GM10248 (cell line): Measurements from ENCODE around the gene CSTA.
A peak's percentile ranks its signal among the peaks of the same experiment; 100 is the strongest.

Experiments
- CTCF ChIA-PET: fragments of 300-600 bp; sonication (Branson Sonifier 250); formaldehyde crosslinking; extraction: SDS; loops from one replicate; lab custom pipeline; 2021; ENCODE audit warnings: antibody characterized with exemption; lab: Yijun Ruan, JAX
- POLR2A ChIA-PET: fragments of 350-650 bp; sonication (Branson Sonifier 250); formaldehyde crosslinking; extraction: SDS; loops from one replicate; lab custom pipeline; 2020; ENCODE audit warnings: antibody characterized with exemption; lab: Yijun Ruan, JAX
- DNase-seq: peaks from one replicate; pipeline ENCODE4 v3.0.0; 2012; ENCODE audit errors: extremely low spot score
- TF ChIP-seq, protein P1 (sequence below): IDR thresholded peaks from 2 replicates; pipeline ENCODE4 v1.5.1; 2012; ENCODE audit warnings: mild to moderate bottlenecking, low read depth; ENCODE audit errors: extremely low read depth, missing control alignments, control extremely low read depth

CSTA gene

DNA sequence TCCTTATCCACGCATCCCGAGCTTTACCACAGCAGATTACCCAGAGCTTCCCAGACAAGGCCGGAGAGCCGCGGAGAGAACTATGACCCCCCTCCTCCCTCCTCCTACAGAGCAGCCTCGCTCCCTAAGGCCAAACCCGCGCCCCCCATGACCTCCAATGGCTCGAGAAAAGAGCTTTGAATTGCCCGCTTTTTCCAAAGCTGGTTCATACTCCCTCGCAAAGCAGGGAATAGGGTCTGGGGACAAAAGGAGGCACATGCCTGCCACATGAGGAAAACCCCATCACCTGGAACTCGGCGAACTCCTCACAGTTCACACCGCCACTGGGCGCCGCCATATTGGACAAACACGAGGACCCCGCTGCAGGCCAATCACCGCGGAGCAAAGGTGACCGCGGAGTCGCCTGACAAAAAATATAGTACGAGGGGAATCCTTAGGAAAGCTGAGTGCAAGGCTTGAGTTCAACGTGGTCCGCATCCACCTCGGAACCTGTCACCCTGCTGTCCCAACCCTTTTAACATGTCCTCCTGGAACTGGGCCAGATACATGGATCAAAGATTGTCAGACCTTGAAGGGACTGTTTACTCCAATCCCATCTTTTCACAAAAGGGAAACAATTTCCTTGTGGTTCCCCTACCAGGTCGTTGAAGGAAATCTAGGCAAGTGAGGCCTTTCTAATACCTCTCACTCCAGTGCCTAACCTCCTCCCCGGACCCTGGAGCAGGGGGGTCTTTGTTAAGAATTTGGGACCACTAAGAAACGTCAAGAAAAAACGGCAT, 58.0 kb downstream of the CSTA start, which contains the start of gene MIX23:
Gene MIX23, minus strand, starts transcription at position 344 of the 779 bp plus-strand sequence. Its CDS starts 7 bp downstream, at position 337.
- peak; percentile 82 for DNase-seq
- POLR2A ChIA-PET, result interaction anchor here (0.6 to 1.4 kb wide), 2 partner anchors 21 to 25 kb away, joined by 3 read pairs; no protein-coding TSS in a partner anchor
- TF ChIP-seq, protein P1, sequence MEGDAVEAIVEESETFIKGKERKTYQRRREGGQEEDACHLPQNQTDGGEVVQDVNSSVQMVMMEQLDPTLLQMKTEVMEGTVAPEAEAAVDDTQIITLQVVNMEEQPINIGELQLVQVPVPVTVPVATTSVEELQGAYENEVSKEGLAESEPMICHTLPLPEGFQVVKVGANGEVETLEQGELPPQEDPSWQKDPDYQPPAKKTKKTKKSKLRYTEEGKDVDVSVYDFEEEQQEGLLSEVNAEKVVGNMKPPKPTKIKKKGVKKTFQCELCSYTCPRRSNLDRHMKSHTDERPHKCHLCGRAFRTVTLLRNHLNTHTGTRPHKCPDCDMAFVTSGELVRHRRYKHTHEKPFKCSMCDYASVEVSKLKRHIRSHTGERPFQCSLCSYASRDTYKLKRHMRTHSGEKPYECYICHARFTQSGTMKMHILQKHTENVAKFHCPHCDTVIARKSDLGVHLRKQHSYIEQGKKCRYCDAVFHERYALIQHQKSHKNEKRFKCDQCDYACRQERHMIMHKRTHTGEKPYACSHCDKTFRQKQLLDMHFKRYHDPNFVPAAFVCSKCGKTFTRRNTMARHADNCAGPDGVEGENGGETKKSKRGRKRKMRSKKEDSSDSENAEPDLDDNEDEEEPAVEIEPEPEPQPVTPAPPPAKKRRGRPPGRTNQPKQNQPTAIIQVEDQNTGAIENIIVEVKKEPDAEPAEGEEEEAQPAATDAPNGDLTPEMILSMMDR, result no peak
- CTCF ChIA-PET, result interaction anchor here (0.8 to 2.1 kb wide), 5 partner anchors 10 to 837 kb away, joined by 3 to 23 read pairs (median 4); partner anchors contain the start of gene POLQ

DNA sequence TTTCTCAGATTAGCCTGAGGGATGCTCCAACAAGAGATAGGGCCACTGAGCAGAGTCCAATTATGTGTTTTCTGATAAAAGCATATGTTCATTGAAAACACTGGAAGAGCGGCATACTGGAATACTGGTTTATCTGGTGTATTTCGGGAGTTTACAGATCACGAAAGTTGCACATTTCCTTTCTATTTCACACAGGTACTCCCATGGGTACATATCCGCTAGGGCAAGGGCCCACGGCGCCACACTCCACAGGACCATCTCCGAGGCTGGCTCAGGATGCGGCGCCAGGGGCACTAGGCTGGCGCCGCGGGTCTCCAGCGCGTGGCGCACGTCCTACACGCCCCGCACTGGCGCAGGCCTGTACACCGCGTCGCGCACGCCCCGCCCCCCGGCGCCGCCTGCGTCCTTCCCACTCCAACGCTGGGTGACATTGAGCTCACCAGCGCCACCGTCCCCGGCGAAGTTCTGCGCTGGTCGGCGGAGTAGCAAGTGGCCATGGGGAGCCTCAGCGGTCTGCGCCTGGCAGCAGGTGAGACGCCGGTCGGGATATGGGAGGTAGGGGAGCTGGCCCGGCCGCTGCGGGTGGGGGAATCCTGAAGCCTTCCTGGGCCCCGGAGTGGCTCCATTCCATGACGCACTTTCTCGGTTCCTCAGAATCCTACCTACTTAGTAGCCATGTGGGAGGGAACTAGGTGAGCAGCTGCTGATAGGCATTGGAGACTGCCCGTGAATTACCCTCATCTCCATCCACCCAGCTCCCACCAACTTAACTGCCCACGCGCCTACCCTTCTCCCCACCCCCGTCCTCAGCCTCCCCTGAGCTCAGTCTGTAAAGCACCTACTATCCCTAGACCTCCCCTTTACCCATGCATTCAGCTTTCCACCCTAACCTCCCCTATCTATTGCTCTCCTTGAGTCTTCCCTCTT, 59.0 kb downstream of the CSTA start, which contains the start of gene FAM162A:
Gene FAM162A, plus strand, starts transcription at position 412 of the 927 bp plus-strand sequence. Its CDS starts 84 bp downstream, at position 496.
- ChIA-PET CTCF (interaction anchor here (0.6 to 2.5 kb wide), 43 partner anchors 8 to 839 kb away, joined by 3 to 25 read pairs (median 4); partner anchors contain the start of genes POLQ and WDR5B), POLR2A (interaction anchor here (0.6 to 1.4 kb wide), 7 partner anchors 8 to 281 kb away, joined by 3 to 7 read pairs (median 3); partner anchors contain the start of genes DTX3L, PARP9 and WDR5B)
- peak; percentile 93 for DNase-seq
- TF ChIP-seq, protein P1, result peak; percentile 84

DNA sequence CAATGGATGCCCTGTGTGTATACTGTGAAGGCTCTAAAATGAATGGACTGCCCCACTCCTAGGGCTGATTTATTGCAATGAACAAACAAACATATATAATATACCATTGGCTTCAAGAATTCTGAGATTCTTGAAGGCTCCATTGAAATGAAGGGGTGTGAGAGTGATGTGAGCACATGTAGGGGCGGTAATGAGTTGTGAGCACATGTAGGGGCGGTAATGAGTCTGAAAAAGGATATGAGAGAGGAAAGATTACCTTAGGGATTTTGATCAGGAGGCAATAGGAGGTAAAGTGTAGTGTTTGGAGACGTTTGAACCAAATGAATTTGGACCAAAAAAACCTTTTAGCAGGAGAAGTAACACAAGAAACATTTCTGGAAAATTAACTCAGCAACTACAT, 62.7 kb downstream of the CSTA start:
- CTCF ChIA-PET, result no interaction called here
- DNase-seq, result no peak
- POLR2A ChIA-PET, result no interaction called here
- TF ChIP-seq, protein P1, result no peak

DNA sequence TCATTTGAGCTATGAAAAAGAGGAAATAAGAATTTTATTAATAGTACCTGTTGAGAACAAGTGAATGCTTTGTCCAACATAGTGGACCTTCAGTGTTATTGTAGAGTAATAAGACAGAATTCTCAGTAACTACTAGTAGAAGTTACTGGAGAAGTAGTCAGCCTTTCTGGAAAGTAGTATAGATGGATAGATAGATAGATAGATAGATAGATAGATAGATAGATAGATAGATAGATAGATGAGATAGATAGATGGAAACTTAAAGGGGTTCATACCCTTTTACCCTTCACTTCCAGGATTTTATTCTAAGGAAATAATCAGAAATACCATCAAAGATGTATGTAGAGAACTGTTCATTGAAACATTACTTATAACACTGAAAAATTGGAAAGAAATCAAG, 64.1 kb downstream of the CSTA start:
- POLR2A ChIA-PET, result no interaction called here
- CTCF ChIA-PET, result interaction anchor here (1.3 to 6.3 kb wide), 3 partner anchors 18 to 290 kb away, joined by 7 to 82 read pairs (median 12); no protein-coding TSS in a partner anchor
- TF ChIP-seq, protein P1, result no peak
- no peak for DNase-seq

DNA sequence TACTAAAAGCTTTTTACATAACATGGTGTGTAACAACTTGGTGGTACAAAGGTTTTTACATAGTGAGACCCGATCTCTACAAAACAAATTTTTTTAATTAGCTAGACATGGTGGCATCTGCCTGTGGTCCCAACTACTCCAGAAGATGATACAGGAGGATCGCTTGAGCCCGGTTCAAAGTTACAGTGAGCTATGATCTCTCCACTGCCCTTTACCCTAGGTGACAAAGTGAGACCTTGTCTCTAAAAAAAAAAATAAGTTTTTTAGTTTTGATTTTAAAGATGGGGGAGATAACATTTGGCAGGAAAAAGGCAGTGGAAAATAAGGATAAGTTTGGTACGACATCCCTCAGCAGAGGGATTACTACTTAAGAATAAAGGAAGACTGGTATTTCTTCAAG, 64.8 kb downstream of the CSTA start:
- POLR2A ChIA-PET, result interaction anchor here (0.6 kb wide), 1 partner anchor 595 kb away, joined by 4 read pairs; no protein-coding TSS in a partner anchor
- TF ChIP-seq, protein P1, result no peak
- DNase-seq, result no peak
- CTCF ChIA-PET, result interaction anchor here (1.3 to 6.3 kb wide), 3 partner anchors 17 to 289 kb away, joined by 7 to 82 read pairs (median 12); no protein-coding TSS in a partner anchor
